ENCODE results near the gene TNIK. TPM values are rescaled to one million over a fixed set of nuclear protein-coding genes. Genes with fewer than 3 reads are reported as not detected.
A peak's percentile ranks its signal among the peaks of the same experiment; 100 is the strongest.
"Not testable (repeated sequence)": the region's sequence is repeated elsewhere in the genome, so short reads cannot be mapped to it uniquely, and the experiment has no call there.

Gene TNIK
- total RNA-seq, 2 donors from 2014 or later, result 31.7 to 37.9 TPM

GRCh38 chr3:171312741-171313140 lies 147.5 kb downstream of the TNIK start:
- no peak for ATAC-seq
- DNase-seq (ENCODE audit: low spot score in 2 of 2), result no peak
- H3K36me3 Mint-ChIP-seq, result peaks cover 6 to 11% of the 10 kb centered on the region in 2 donors
- no peak overlapping the region for H3K27ac Mint-ChIP-seq
- H3K9me3 Mint-ChIP-seq, result peaks cover 6 to 11% of the 10 kb centered on the region in 2 donors

- H3K27ac Mint-ChIP-seq, result peak overlapping the region in 1 of 2 donors; percentile 51
- DNase-seq (ENCODE audit: low spot score in 2 of 2), result no peak
- H3K36me3 Mint-ChIP-seq, result peaks cover 6 to 12% of the 10 kb centered on the region in 2 donors
- ATAC-seq, result peak in 1 of 2 donors; percentile 53
- peaks cover 6 to 11% of the 10 kb centered on the region in 2 donors for H3K9me3 Mint-ChIP-seq
These were observed 148.4 kb downstream of the TNIK start for GRCh38 chr3:171311784-171312183.

GRCh38 chr3:171309906-171310359 lies 150.3 kb downstream of the TNIK start:
- DNase-seq (ENCODE audit: low spot score in 2 of 2) (no peak), ATAC-seq (peak in 1 of 2 donors; percentile 66)
- Mint-ChIP-seq H3K36me3 (peaks cover 6 to 11% of the 10 kb centered on the region in 2 donors), H3K27ac (no peak overlapping the region), H3K9me3 (peaks cover 6 to 12% of the 10 kb centered on the region in 2 donors)

- DNase-seq (ENCODE audit: low spot score in 2 of 2), result no peak
- H3K27ac Mint-ChIP-seq, result no peak overlapping the region
- H3K9me3 Mint-ChIP-seq, result peaks cover 6 to 21% of the 10 kb centered on the region in 2 donors
- no peak for ATAC-seq
- peaks cover 6 to 22% of the 10 kb centered on the region in 2 donors for H3K36me3 Mint-ChIP-seq
These were observed 152.2 kb downstream of the TNIK start for GRCh38 chr3:171307988-171308387.

- Mint-ChIP-seq H3K27ac (no peak overlapping the region), H3K9me3 (peaks cover 6 to 21% of the 10 kb centered on the region in 2 donors), H3K36me3 (peaks cover 6 to 22% of the 10 kb centered on the region in 2 donors)
- DNase-seq (ENCODE audit: low spot score in 2 of 2), result no peak
- no peak for ATAC-seq
These were observed 153.1 kb downstream of the TNIK start for GRCh38 chr3:171307046-171307585.

- H3K27ac Mint-ChIP-seq, result no peak overlapping the region
- DNase-seq (ENCODE audit: low spot score in 2 of 2) (no peak), ATAC-seq (no peak)
- peaks cover 6 to 21% of the 10 kb centered on the region in 2 donors for H3K9me3 Mint-ChIP-seq
- H3K36me3 Mint-ChIP-seq, result peaks cover 6 to 22% of the 10 kb centered on the region in 2 donors
These were observed 153.6 kb downstream of the TNIK start for GRCh38 chr3:171306631-171307030.

- DNase-seq (ENCODE audit: low spot score in 2 of 2); ATAC-seq; H3K27ac Mint-ChIP-seq: not testable (repeated sequence)
- H3K9me3 Mint-ChIP-seq, result peaks cover 6 to 22% of the 10 kb centered on the region in 2 donors
- H3K36me3 Mint-ChIP-seq, result peaks cover 6 to 24% of the 10 kb centered on the region in 2 donors
These were observed 154.4 kb downstream of the TNIK start for GRCh38 chr3:171305823-171306222.

GRCh38 chr3:171304498-171304897 lies 155.7 kb downstream of the TNIK start:
- Mint-ChIP-seq H3K36me3 (peaks cover 8 to 35% of the 10 kb centered on the region in 2 donors), H3K9me3 (peaks cover 6 to 25% of the 10 kb centered on the region in 2 donors)
- DNase-seq (ENCODE audit: low spot score in 2 of 2); H3K27ac Mint-ChIP-seq; ATAC-seq: not testable (repeated sequence)

- not testable (repeated sequence) for H3K27ac Mint-ChIP-seq; ATAC-seq; DNase-seq (ENCODE audit: low spot score in 2 of 2)
- H3K36me3 Mint-ChIP-seq, result peaks cover 13 to 39% of the 10 kb centered on the region in 2 donors
- peaks cover 6 to 25% of the 10 kb centered on the region in 2 donors for H3K9me3 Mint-ChIP-seq
These were observed 156.2 kb downstream of the TNIK start for GRCh38 chr3:171304017-171304416.

- DNase-seq (ENCODE audit: low spot score in 2 of 2) (no peak), ATAC-seq (no peak)
- H3K9me3 Mint-ChIP-seq, result peaks cover 0 to 18% of the 10 kb centered on the region in 2 donors
- peaks cover 8 to 42% of the 10 kb centered on the region in 2 donors for H3K36me3 Mint-ChIP-seq
- no peak overlapping the region for H3K27ac Mint-ChIP-seq
These were observed 158.2 kb downstream of the TNIK start for GRCh38 chr3:171301998-171302397.

- H3K36me3 Mint-ChIP-seq, result peaks cover 8 to 42% of the 10 kb centered on the region in 2 donors
- H3K9me3 Mint-ChIP-seq, result peaks cover 0 to 18% of the 10 kb centered on the region in 2 donors
- DNase-seq (ENCODE audit: low spot score in 2 of 2) (no peak), ATAC-seq (no peak)
- H3K27ac Mint-ChIP-seq, result peak overlapping the region in 1 of 2 donors; percentile 5
These were observed 159.2 kb downstream of the TNIK start for GRCh38 chr3:171301002-171301401.

- ATAC-seq (no peak), DNase-seq (ENCODE audit: low spot score in 2 of 2) (no peak)
- Mint-ChIP-seq H3K9me3 (peaks cover 0 to 4% of the 10 kb centered on the region in 2 donors), H3K27ac (no peak overlapping the region), H3K36me3 (peaks cover 8 to 28% of the 10 kb centered on the region in 2 donors)
These were observed 162.3 kb downstream of the TNIK start for GRCh38 chr3:171297951-171298350.

- no peak for DNase-seq (ENCODE audit: low spot score in 2 of 2)
- Mint-ChIP-seq H3K9me3 (peaks cover 0 to 4% of the 10 kb centered on the region in 2 donors), H3K36me3 (peaks cover 8 to 28% of the 10 kb centered on the region in 2 donors), H3K27ac (no peak overlapping the region)
- no peak for ATAC-seq
These were observed 163.0 kb downstream of the TNIK start for GRCh38 chr3:171297207-171297606.

- peak overlapping the region; percentile 5 to 27 for H3K27ac Mint-ChIP-seq
- H3K9me3 Mint-ChIP-seq, result peaks cover 0 to 2% of the 10 kb centered on the region in 2 donors
- peaks cover 8 to 25% of the 10 kb centered on the region in 2 donors for H3K36me3 Mint-ChIP-seq
- ATAC-seq (no peak), DNase-seq (ENCODE audit: low spot score in 2 of 2) (no peak)
These were observed 164.5 kb downstream of the TNIK start for GRCh38 chr3:171295484-171296373.

- Mint-ChIP-seq H3K36me3 (peaks cover 0 to 8% of the 10 kb centered on the region in 2 donors), H3K9me3 (no peaks in the 10 kb centered on the region), H3K27ac (peak overlapping the region in 1 of 2 donors; percentile 65)
- ATAC-seq (no peak), DNase-seq (ENCODE audit: low spot score in 2 of 2) (no peak)
These were observed 166.9 kb downstream of the TNIK start for GRCh38 chr3:171293142-171293782.

GRCh38 chr3:171290680-171291079 lies 169.5 kb downstream of the TNIK start:
- no peak for ATAC-seq
- no peaks in the 10 kb centered on the region for H3K9me3 Mint-ChIP-seq
- H3K36me3 Mint-ChIP-seq, result peaks cover 0 to 5% of the 10 kb centered on the region in 2 donors
- H3K27ac Mint-ChIP-seq, result no peak overlapping the region
- no peak for DNase-seq (ENCODE audit: low spot score in 2 of 2)

GRCh38 chr3:171289291-171289690 lies 170.9 kb downstream of the TNIK start:
- ATAC-seq, result no peak
- H3K36me3 Mint-ChIP-seq, result peaks cover 0 to 5% of the 10 kb centered on the region in 2 donors
- no peak for DNase-seq (ENCODE audit: low spot score in 2 of 2)
- H3K27ac Mint-ChIP-seq, result no peak overlapping the region
- H3K9me3 Mint-ChIP-seq, result no peaks in the 10 kb centered on the region
